CD4-positive, CD25-positive, alpha-beta regulatory T cell (primary cell): ENCODE data around the gene NDN. TPM values are rescaled to one million over a fixed set of nuclear protein-coding genes. Genes with fewer than 3 reads are reported as not detected.

ENCODE experiments used
- polyA plus RNA-seq, 4 donors: library from polyadenylated mRNA; unstranded; fragments of 300-500 nt; fragmentation: Illumina TruSeq; gene quantifications; one replicate each; pipeline ENCODE4 v1.2.3, GENCODE V29; 2021
- total RNA-seq: library from RNA; stranded (reverse); gene quantifications from one replicate; pipeline ENCODE4 v1.2.3, GENCODE V29; 2022

Gene NDN
- total and polyA plus RNA-seq, 5 donors from 2014 or later, result 0.29 to 1.7 (median 1.1) TPM; not detected in 2

Other genes starting within 250 kb of the NDN start
- gene GOLGA6L2, start 240.1 kb downstream of the NDN start, total RNA-seq, result not detected
- gene GOLGA6L2, start 240.1 kb downstream of the NDN start, polyA plus RNA-seq, result not detected
- gene MKRN3, start 121.6 kb downstream of the NDN start, total RNA-seq, result 2.8 TPM
- 1 to 10 TPM; 2.2 to 3.2 (median 2.4) TPM for gene MKRN3, start 121.6 kb downstream of the NDN start, polyA plus RNA-seq
- not detected for gene MAGEL2, start 39.4 kb downstream of the NDN start, total RNA-seq
- not detected for gene MAGEL2, start 39.4 kb downstream of the NDN start, polyA plus RNA-seq